Heart left ventricle (tissue), 13 donors: ENCODE data around the gene CTXN3.

ENCODE experiments used
- CTCF ChIP-seq, 12 donors: fragments of 200-600 bp; sonication (generic) in 4 of 12; IDR thresholded peaks; one replicate each; pipeline versions ENCODE4 v1.5.0 to v1.8.0; 2018 to 2022; ENCODE audit warnings: antibody characterized with exemption in 12 of 12, mild to moderate bottlenecking in 5 of 12
- POLR2A ChIP-seq, 2 donors: fragments of 450-650 bp; IDR thresholded peaks; one replicate each; pipeline ENCODE4 v1.6.1; 2017; ENCODE audit warnings: antibody characterized with exemption in 2 of 2, mild to moderate bottlenecking in 2 of 2, moderate library complexity in 2 of 2
- donor health status: ischemic (EF 13 %, LVEDD 7.1; RV severe dilation, severe dysfunction).
- donor health status: DM: no; HTN: yes; CAD: no.
- donor health status: DM: no; HTN: no; CAD: no.
- donor health status: ischemic (EF 25% LVEDD 6.9; RV normal size, moderate dysfunction).
- donor health status: ischemic (EF 25% LVEDD 5.7; RV mildly dilated, moderate dysfunction).
- donor health status: ischemic (EF 35%, LVEDD 5.7; RV mildly dilated, moderate dysfunction).
- donor health status: nonischemic (EF 11% LVEDD 7.7; RV severe dilation, severe dysfunction).
- donor health status: DM: yes; HTN: yes; CAD: no.
- donor health status: PGD.
- donor health status: ischemic (EF 29% LVEDD 5.4; RV normal size, mild dysfunction).
- donor health status: nonischemic (EF 23%, LVEDD 6.1; RV moderate dilation, normal function).

- no peak for TF ChIP-seq CTCF (IDR thresholded peaks at IDR 0.05)
- TF ChIP-seq POLR2A (IDR thresholded peaks at IDR 0.05): no peak
Observed at GRCh38 chr5:127671218-127671617, 22.3 kb downstream of the CTXN3 start.
